ENCODE data around the gene METTL18.

METTL18 gene

DNA sequence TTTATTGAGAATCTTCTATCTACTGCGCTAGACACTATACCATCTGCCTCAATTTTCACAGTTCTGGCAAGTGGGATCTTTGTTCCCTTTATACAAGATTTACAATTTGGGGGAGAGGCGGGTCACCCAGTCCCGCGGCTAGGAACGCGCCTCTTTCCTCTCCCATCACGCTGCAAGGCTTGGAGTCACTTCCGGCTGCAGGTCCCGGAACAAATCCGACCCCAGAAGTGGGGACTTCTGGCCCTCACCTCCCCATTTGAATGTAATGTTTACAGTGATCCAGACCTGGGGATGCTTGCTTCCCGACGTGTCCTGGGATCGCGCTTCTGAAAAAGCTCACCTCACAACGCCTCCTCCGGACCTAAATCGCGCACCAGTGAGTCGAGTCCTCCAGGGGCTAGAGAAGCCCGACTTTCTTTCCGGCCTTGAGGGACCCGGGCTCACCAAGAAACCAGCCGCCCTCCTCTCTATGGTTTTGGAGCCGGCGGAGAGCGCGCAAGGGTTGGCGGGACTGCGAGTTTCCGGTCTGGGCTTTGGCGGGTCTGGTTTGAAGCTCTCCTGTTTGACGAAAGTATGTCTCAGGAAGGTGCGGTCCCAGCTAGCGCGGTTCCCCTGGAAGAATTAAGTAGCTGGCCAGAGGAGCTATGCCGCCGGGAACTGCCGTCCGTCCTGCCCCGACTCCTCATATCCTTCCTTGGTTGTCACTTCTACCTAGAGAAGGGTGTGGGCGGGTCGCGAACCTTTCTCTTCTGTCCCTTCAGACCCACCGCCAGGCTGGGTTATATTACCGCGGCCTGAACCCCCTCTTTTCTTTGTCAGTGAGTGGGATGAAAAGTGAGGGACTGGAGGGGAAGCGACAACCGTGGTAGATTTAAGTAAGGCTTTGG, at the start of gene METTL18:
METTL18 (minus strand) TSS at position 378 of the 887 bp plus-strand sequence. CDS start 1,212 bp downstream, outside the sequence.
- TF ChIP-seq, protein P1, sequence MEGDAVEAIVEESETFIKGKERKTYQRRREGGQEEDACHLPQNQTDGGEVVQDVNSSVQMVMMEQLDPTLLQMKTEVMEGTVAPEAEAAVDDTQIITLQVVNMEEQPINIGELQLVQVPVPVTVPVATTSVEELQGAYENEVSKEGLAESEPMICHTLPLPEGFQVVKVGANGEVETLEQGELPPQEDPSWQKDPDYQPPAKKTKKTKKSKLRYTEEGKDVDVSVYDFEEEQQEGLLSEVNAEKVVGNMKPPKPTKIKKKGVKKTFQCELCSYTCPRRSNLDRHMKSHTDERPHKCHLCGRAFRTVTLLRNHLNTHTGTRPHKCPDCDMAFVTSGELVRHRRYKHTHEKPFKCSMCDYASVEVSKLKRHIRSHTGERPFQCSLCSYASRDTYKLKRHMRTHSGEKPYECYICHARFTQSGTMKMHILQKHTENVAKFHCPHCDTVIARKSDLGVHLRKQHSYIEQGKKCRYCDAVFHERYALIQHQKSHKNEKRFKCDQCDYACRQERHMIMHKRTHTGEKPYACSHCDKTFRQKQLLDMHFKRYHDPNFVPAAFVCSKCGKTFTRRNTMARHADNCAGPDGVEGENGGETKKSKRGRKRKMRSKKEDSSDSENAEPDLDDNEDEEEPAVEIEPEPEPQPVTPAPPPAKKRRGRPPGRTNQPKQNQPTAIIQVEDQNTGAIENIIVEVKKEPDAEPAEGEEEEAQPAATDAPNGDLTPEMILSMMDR (IDR thresholded peaks at IDR 0.05; ENCODE audit: extremely low read depth, missing control alignments), result no peak
- peak; percentile 87 for DNase-seq (ENCODE audit: low spot score)

DNA sequence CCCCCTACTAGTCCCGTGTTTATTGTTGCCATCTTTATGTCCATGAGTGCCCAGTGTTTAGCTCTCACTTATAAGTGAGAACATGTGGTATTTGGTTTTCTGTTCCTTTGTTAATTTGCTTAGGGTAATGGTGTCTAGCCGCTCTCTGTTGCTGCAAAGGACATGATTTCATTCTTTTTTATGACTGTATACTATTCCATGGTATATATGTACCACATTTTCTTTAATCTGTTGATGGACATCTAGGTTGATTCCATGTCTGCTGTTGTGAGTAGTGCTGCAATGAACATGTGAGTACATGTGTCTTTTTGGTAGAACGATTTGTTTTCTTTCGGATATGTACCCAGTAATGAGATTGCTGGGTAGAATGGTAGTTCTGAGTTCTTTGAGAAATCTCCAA, 44.2 kb upstream of the METTL18 start:
- DNase-seq (ENCODE audit: low spot score), result no peak
- TF ChIP-seq, protein P1 (IDR thresholded peaks at IDR 0.05; ENCODE audit: extremely low read depth, missing control alignments), result no peak

DNA sequence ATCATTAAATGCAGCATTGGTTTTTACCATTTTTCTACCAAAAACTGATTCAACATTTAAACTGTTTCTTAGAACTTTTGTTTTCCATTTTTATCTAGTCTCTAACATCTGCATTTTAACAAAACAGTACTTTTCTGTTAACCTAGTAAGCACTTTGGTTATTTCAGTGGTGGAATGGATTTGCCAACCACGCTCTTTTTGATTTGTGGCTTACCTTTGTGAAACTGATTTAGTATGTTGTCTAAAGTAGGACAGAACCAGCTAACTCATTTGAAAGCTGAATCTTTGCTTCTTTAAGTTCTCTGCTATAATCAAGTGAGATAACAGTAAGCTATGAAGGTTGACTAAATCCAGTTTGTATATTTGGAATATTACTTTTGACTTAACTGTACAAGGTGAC, 41.5 kb upstream of the METTL18 start:
- no peak for DNase-seq (ENCODE audit: low spot score)
- TF ChIP-seq, protein P1 (IDR thresholded peaks at IDR 0.05; ENCODE audit: extremely low read depth, missing control alignments), result no peak

DNA sequence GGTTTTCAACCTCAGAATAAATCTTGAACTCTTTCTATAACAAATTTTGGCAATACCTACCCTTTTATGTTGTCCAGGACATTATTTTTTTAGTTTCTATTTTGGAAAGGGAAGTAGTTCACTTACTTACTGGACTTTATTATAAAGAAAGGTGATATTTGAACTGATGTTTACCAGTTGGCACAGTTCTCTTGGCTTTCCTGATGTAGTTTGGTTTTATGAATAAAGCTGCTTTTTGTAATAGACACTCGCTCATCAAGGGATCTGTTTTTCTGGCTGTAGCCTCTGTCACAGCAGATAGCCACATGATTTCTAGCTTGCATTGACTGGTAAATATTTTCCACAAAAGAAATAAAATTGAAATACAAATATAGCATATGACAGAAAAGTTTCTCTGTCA, 40.9 kb upstream of the METTL18 start:
- DNase-seq (ENCODE audit: low spot score), result no peak
- TF ChIP-seq, protein P1 (IDR thresholded peaks at IDR 0.05; ENCODE audit: extremely low read depth, missing control alignments), result no peak

DNA sequence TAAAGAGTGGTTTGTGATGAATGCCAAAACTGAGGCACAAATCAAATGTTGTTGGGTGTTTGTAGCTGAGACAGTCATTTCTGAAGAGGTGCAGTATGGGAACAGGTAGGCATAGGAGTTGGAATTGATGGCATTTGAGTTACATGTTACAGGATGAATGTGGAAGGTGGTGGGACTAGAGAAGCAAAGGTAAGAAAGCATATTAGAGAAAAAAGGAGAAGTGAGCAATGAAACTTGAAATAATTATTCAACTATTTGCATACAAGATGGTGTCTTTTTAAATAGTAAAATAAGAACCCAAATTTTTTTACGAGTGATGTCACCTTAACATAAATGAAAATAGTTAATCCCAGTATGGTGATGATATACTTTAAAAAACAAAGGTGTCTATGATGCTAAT, 40.2 kb upstream of the METTL18 start:
- TF ChIP-seq, protein P1 (IDR thresholded peaks at IDR 0.05; ENCODE audit: extremely low read depth, missing control alignments), result no peak
- DNase-seq (ENCODE audit: low spot score), result no peak

DNA sequence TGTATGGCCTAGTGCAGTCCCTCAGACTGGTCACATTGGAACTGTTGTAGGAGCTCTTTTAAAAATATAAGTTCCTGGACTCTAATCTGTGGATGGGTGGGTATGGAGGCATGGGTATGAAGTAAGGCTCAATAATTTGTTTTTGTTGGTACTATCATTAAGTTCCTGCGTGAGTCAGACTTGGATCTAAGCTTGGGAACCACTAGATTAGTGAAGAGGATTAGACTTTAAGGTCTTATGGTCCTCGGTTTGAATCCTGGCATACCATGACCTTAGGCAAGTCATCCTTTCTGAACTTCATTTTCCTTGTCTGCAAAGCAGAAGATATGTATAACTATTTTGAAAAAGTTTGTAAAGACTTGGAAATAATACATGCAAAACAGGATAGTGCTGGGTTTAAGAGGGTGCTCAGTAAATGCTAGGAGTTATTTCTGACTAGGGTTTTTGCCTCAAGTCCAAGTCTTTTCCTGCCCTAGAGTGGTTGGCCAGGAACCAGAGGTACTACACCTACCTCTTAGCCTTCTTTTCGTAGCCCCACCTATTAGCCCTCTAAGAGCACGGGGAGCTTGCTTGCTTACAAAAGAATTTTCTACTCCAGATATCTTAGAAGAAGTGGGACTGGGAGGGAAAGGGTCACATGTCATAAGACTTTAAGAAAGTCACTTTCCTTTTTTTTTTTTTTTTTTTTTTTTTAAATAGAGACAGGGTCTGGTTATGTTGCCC, 38.6 kb upstream of the METTL18 start:
- TF ChIP-seq, protein P1 (IDR thresholded peaks at IDR 0.05; ENCODE audit: extremely low read depth, missing control alignments), result no peak
- DNase-seq (ENCODE audit: low spot score), result no peak

DNA sequence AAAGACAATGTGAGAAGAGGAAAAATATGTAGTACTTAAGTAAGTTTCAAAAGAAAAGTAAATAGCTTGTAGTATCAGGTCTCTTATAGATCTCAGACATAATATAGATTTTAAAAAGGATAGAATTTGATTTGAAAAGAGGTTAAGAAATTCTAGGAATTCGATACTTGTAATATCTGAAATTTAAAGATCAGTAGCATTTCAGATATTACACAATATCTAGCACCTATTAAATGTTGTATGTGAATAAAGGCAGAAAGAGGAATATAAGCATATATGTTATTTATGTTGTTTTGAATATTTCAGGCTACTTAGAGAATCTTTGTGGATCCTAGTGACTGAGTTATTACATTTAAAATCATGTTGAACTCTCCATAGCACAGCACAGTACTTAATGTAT, 35.0 kb upstream of the METTL18 start:
- DNase-seq (ENCODE audit: low spot score), result no peak
- TF ChIP-seq, protein P1 (IDR thresholded peaks at IDR 0.05; ENCODE audit: extremely low read depth, missing control alignments), result no peak

Data from GM20000 (cell line).